Measurements from ENCODE around the gene ACAA1. TPM values are rescaled to one million over a fixed set of nuclear protein-coding genes. Genes with fewer than 3 reads are reported as not detected.
A peak's percentile ranks its signal among the peaks of the same experiment; 100 is the strongest.

The ACAA1 gene
- total and polyA plus RNA-seq, 10 of the 15 experiments (the other 5 are each of a cell fraction or from before 2014, with no cell fraction given): 5.7 to 85.4 (median 60.6) TPM

GRCh38 chr3:38116471-38117162 lies 20.3 kb downstream of the ACAA1 start:
- in situ Hi-C loops (cut with MboI): loop anchor here (5.0 kb wide), 1 partner anchor 366 kb away; no protein-coding TSS in a partner anchor
- ATAC-seq: no peak
- DNase-seq (ENCODE audit: low read depth, low spot score): no peak
- H3K4me1 ChIP-seq (ENCODE audit: control insufficient read depth, insufficient read depth, low read length): peaks cover 6% of the 10 kb centered on the region; the same call in 1 of the 2 replicates
- H3K27me3 ChIP-seq (replicated peaks in 1 of 2; ENCODE audit: control insufficient read depth in 2 of 2, insufficient read depth in 2 of 2, low read length in 1 of 2): no peaks in the 10 kb centered on the region; a peak in 1 of 4 replicates
- H3K27ac ChIP-seq (ENCODE audit: control insufficient read depth, insufficient read depth): no peak overlapping the region
- no peak overlapping the region for H3K4me3 ChIP-seq
- peaks cover 0 to 7% of the 10 kb centered on the region in 2 experiments; a peak in 3 of 4 replicates for H3K36me3 ChIP-seq (ENCODE audit: control insufficient read depth in 2 of 2, insufficient read depth in 2 of 2, low read length in 1 of 2)
- no peak for FAIRE-seq
- H4K20me1 ChIP-seq (ENCODE audit: control insufficient read depth, insufficient read depth): no peaks in the 10 kb centered on the region
- no peaks in the 10 kb centered on the region for H3K9me3 ChIP-seq (replicated peaks; ENCODE audit: control insufficient read depth, insufficient read depth, low read length)
- H3K4me2 ChIP-seq (ENCODE audit: control insufficient read depth, insufficient read depth): no peak overlapping the region
- ChIA-PET SMC1A (ENCODE audit: uncharacterized antibody, unreplicated experiment) (interaction anchor here (1.2 to 4.0 kb wide), 3 partner anchors 16 to 184 kb away, joined by 3 to 20 read pairs (median 5); no protein-coding TSS in a partner anchor), POLR2A (no interaction called here), RAD21 (ENCODE audit: unreplicated experiment) (interaction anchor here (0.8 to 1.7 kb wide), 4 partner anchors 8 to 229 kb away, joined by 3 to 6 read pairs (median 4); partner anchors contain the start of gene XYLB), CTCF (interaction anchor here (0.6 to 5.7 kb wide), 11 partner anchors 15 to 363 kb away, joined by 3 to 42 read pairs (median 3); partner anchors contain the start of genes ACAA1 and SLC22A14)
- no peaks in the 10 kb centered on the region for H3K79me2 ChIP-seq (ENCODE audit: control insufficient read depth, insufficient read depth, low read length)
- 81% methylated on average over 12 of the region's 12 CpGs for WGBS (ENCODE audit: insufficient coverage, insufficient replicate concordance, low lambda C conversion rate, missing lambda C conversion rate)
- no peak for TF ChIP-seq SUPT20H (IDR thresholded peaks at IDR 0.05; ENCODE audit: borderline replicate concordance, control insufficient read depth, low read depth, low read length)
- no peak for TF ChIP-seq SMARCA5 (IDR thresholded peaks at IDR 0.05)
- no peak for TF ChIP-seq NBN (IDR thresholded peaks at IDR 0.05)
- no peak for TF ChIP-seq DPF2 (IDR thresholded peaks at IDR 0.05)
- TF ChIP-seq, protein P1, sequence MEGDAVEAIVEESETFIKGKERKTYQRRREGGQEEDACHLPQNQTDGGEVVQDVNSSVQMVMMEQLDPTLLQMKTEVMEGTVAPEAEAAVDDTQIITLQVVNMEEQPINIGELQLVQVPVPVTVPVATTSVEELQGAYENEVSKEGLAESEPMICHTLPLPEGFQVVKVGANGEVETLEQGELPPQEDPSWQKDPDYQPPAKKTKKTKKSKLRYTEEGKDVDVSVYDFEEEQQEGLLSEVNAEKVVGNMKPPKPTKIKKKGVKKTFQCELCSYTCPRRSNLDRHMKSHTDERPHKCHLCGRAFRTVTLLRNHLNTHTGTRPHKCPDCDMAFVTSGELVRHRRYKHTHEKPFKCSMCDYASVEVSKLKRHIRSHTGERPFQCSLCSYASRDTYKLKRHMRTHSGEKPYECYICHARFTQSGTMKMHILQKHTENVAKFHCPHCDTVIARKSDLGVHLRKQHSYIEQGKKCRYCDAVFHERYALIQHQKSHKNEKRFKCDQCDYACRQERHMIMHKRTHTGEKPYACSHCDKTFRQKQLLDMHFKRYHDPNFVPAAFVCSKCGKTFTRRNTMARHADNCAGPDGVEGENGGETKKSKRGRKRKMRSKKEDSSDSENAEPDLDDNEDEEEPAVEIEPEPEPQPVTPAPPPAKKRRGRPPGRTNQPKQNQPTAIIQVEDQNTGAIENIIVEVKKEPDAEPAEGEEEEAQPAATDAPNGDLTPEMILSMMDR (IDR thresholded peaks at IDR 0.05 in 2 of 3, conservative IDR thresholded peaks at IDR 0.05 in 1 of 3; ENCODE audit: control insufficient read depth in 2 of 3, extremely low read depth in 1 of 3, insufficient read depth in 1 of 3, low read depth in 3 of 3, low read length in 3 of 3): 0 out of 6 replicates have a peak, but pooled peaks of 1 of the 3 experiments have one; percentile 2
- intact Hi-C loops (cut with micrococcal nuclease; ENCODE audit: unreplicated experiment): loop anchor here (5.0 kb wide), 4 partner anchors 121 to 231 kb away; partner anchors contain the start of genes SLC22A14 and XYLB
- no peak overlapping the region for H3K9ac ChIP-seq (ENCODE audit: control insufficient read depth, insufficient read depth, low read length)
- BruUV-seq (replicated peaks): no TSS peak
- no peak overlapping the region for H2AFZ ChIP-seq (ENCODE audit: control insufficient read depth, low read depth, low read length)

Measured in GM12878 (cell line).